ENCODE measurements around the gene PRX. TPM values are rescaled to one million over a fixed set of nuclear protein-coding genes. Genes with fewer than 3 reads are reported as not detected.
"Not testable (repeated sequence)": the region's sequence is repeated elsewhere in the genome, so short reads cannot be mapped to it uniquely, and the experiment has no call there.

PRX gene
- polyA plus RNA-seq, 1 donor (not counting 4 experiments of a cell fraction or from before 2014, with no cell fraction given): 0.42 TPM

DNA sequence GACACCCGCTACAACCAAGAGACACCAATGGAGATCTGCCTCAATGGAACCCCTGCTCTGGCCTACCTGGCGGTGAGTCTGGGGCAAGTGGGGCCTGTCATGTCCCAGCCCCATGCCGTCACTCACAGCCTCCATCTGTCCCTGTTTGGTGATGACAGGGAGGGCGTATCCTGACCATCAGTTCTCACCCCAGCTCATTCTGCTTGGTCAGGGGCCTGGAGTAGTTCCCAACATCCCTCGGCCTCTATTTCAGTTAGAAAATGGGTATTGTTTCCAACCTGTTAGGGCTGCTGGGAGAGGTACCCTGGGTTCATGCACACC is 41.4 kb downstream of the PRX start:
- peaks cover 14 to 32% of the 10 kb centered on the region in 2 experiments for H3K36me3 ChIP-seq (ENCODE audit: control insufficient read depth in 2 of 2, extremely low read depth in 1 of 2, insufficient read depth in 2 of 2, low read length in 2 of 2)
- FAIRE-seq: no peak

DNA sequence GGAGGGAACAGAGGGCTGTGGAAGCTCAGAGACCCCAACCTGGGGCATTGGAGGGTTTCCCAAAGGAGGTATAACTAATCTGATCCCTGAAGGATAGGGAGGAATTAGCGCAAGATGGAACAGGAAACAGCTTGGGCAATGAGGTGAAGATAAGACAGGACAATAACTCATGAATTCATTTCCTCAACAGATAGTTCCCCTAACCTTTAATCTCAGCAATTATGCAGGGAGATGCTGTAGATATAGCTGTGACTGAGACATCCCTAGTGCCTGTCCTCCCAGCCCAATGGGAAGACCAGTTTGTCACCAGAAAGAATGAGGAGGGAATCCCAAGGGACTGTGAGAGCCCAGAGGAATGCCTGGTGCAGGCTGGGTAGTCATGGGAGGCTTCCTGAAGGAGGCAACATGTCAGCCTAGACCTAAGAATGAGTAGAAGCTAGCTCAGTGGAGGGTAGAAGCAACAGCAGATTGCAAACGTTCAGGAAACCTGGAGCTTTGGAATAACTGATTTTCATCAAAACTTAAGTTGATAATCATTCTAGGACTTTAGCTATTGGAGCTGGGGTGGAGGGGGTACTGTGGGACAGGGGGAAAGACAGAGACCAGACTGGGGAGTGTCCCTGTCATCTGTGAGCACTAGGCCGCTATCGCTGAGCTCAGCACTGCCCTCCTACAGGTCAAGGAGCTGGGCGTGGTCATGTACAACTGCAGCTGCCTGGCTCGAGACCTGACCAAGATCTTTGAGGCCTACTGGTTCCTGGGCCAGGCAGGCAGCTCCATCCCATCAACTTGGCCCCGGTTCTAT is 42.0 kb downstream of the PRX start:
- no peak for TF ChIP-seq EZH2 (IDR thresholded peaks at IDR 0.05; ENCODE audit: low read length)
- TF ChIP-seq, protein P1, sequence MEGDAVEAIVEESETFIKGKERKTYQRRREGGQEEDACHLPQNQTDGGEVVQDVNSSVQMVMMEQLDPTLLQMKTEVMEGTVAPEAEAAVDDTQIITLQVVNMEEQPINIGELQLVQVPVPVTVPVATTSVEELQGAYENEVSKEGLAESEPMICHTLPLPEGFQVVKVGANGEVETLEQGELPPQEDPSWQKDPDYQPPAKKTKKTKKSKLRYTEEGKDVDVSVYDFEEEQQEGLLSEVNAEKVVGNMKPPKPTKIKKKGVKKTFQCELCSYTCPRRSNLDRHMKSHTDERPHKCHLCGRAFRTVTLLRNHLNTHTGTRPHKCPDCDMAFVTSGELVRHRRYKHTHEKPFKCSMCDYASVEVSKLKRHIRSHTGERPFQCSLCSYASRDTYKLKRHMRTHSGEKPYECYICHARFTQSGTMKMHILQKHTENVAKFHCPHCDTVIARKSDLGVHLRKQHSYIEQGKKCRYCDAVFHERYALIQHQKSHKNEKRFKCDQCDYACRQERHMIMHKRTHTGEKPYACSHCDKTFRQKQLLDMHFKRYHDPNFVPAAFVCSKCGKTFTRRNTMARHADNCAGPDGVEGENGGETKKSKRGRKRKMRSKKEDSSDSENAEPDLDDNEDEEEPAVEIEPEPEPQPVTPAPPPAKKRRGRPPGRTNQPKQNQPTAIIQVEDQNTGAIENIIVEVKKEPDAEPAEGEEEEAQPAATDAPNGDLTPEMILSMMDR (optimal IDR thresholded peaks at IDR 0.05 in 1 of 3, IDR thresholded peaks at IDR 0.05 in 1 of 3, conservative IDR thresholded peaks at IDR 0.05 in 1 of 3; ENCODE audit: extremely low read depth in 1 of 3, insufficient read depth in 2 of 3, low read length in 3 of 3): no peak
- Histone ChIP-seq H3K36me3 (ENCODE audit: control insufficient read depth in 2 of 2, extremely low read depth in 1 of 2, insufficient read depth in 2 of 2, low read length in 2 of 2) (peaks cover 14 to 35% of the 10 kb centered on the region in 2 experiments), H3K4me3 (ENCODE audit: control insufficient read depth in 2 of 3, extremely low read depth in 1 of 3, insufficient read depth in 2 of 3, low read depth in 1 of 3, low read length in 3 of 3) (no peak overlapping the region), H2AFZ (ENCODE audit: control insufficient read depth, low read length) (no peak overlapping the region), H3K9me3 (ENCODE audit: control insufficient read depth, low read depth, low read length) (no peaks in the 10 kb centered on the region), H3K27me3 (ENCODE audit: control insufficient read depth, extremely low read depth, insufficient read depth, low read length) (no peaks in the 10 kb centered on the region), H3K4me2 (ENCODE audit: control insufficient read depth, extremely low read depth, insufficient read depth, low read depth, low read length) (no peak overlapping the region), H3K9ac (ENCODE audit: control insufficient read depth, extremely low read depth, insufficient read depth, low read length) (no peak overlapping the region), H3K79me2 (ENCODE audit: control insufficient read depth, insufficient read depth, low read length) (no peaks in the 10 kb centered on the region), H3K4me1 (ENCODE audit: control insufficient read depth, extremely low read depth, insufficient read depth, low read length) (peaks cover under 1% of the 10 kb centered on the region), H4K20me1 (ENCODE audit: control insufficient read depth, extremely low read depth, insufficient read depth, low read length) (no peaks in the 10 kb centered on the region), H3K9me1 (ENCODE audit: control insufficient read depth, extremely low read depth, insufficient read depth, low read length) (no peaks in the 10 kb centered on the region), H3K27ac (ENCODE audit: control insufficient read depth, insufficient read depth, low read length) (no peak overlapping the region)
- DNase-seq (ENCODE audit: low read depth, low spot score) (no peak), FAIRE-seq (no peak)
- dilution Hi-C loops (cut with MboI; ENCODE audit: extremely low pct_ligation_motif_present, low sequenced_read_pairs): no loop called here

More for the DNA sequence above, 41.4 kb downstream of the PRX start:
- H3K4me2 ChIP-seq (ENCODE audit: control insufficient read depth, extremely low read depth, insufficient read depth, low read depth, low read length): no peak overlapping the region
- H3K4me1 ChIP-seq (ENCODE audit: control insufficient read depth, extremely low read depth, insufficient read depth, low read length): no peaks in the 10 kb centered on the region
- TF ChIP-seq, protein P1 (optimal IDR thresholded peaks at IDR 0.05 in 1 of 3, IDR thresholded peaks at IDR 0.05 in 1 of 3, conservative IDR thresholded peaks at IDR 0.05 in 1 of 3; ENCODE audit: extremely low read depth in 1 of 3, insufficient read depth in 2 of 3, low read length in 3 of 3): no peak
- no peak for TF ChIP-seq EZH2 (IDR thresholded peaks at IDR 0.05; ENCODE audit: low read length)
- H3K27me3 ChIP-seq (ENCODE audit: control insufficient read depth, extremely low read depth, insufficient read depth, low read length): no peaks in the 10 kb centered on the region
- no peak for DNase-seq (ENCODE audit: low read depth, low spot score)
- dilution Hi-C loops (cut with MboI; ENCODE audit: extremely low pct_ligation_motif_present, low sequenced_read_pairs): no loop called here
- H3K9me3 ChIP-seq (ENCODE audit: control insufficient read depth, low read depth, low read length): no peaks in the 10 kb centered on the region
- H3K79me2 ChIP-seq (ENCODE audit: control insufficient read depth, insufficient read depth, low read length): no peaks in the 10 kb centered on the region
- no peaks in the 10 kb centered on the region for H4K20me1 ChIP-seq (ENCODE audit: control insufficient read depth, extremely low read depth, insufficient read depth, low read length)
- no peaks in the 10 kb centered on the region for H3K9me1 ChIP-seq (ENCODE audit: control insufficient read depth, extremely low read depth, insufficient read depth, low read length)
- no peak overlapping the region for H3K9ac ChIP-seq (ENCODE audit: control insufficient read depth, extremely low read depth, insufficient read depth, low read length)
- no peak overlapping the region for H3K27ac ChIP-seq (ENCODE audit: control insufficient read depth, insufficient read depth, low read length)
- H2AFZ ChIP-seq (ENCODE audit: control insufficient read depth, low read length): no peak overlapping the region
- H3K4me3 ChIP-seq (ENCODE audit: control insufficient read depth in 2 of 3, extremely low read depth in 1 of 3, insufficient read depth in 2 of 3, low read depth in 1 of 3, low read length in 3 of 3): no peak overlapping the region

- H3K9me1 ChIP-seq (ENCODE audit: control insufficient read depth, extremely low read depth, insufficient read depth, low read length); H3K79me2 ChIP-seq (ENCODE audit: control insufficient read depth, insufficient read depth, low read length); FAIRE-seq; dilution Hi-C loops (cut with MboI; ENCODE audit: extremely low pct_ligation_motif_present, low sequenced_read_pairs); H3K4me1 ChIP-seq (ENCODE audit: control insufficient read depth, extremely low read depth, insufficient read depth, low read length); H2AFZ ChIP-seq (ENCODE audit: control insufficient read depth, low read length); H3K9me3 ChIP-seq (ENCODE audit: control insufficient read depth, low read depth, low read length); H3K4me2 ChIP-seq (ENCODE audit: control insufficient read depth, extremely low read depth, insufficient read depth, low read depth, low read length); H3K4me3 ChIP-seq (ENCODE audit: control insufficient read depth in 2 of 3, extremely low read depth in 1 of 3, insufficient read depth in 2 of 3, low read depth in 1 of 3, low read length in 3 of 3); H4K20me1 ChIP-seq (ENCODE audit: control insufficient read depth, extremely low read depth, insufficient read depth, low read length); H3K27ac ChIP-seq (ENCODE audit: control insufficient read depth, insufficient read depth, low read length); H3K27me3 ChIP-seq (ENCODE audit: control insufficient read depth, extremely low read depth, insufficient read depth, low read length); H3K9ac ChIP-seq (ENCODE audit: control insufficient read depth, extremely low read depth, insufficient read depth, low read length); DNase-seq (ENCODE audit: low read depth, low spot score): not testable (repeated sequence)
- H3K36me3 ChIP-seq (ENCODE audit: control insufficient read depth in 2 of 2, extremely low read depth in 1 of 2, insufficient read depth in 2 of 2, low read length in 2 of 2): peaks cover 14 to 35% of the 10 kb centered on the region in 2 experiments
Measured at GRCh38 chr19:40370253-40370652, 42.9 kb downstream of the PRX start.

All from keratinocyte (primary cell).